Astrocyte (in vitro differentiated cells and primary cell): ENCODE measurements around the gene INTS7. TPM values are rescaled to one million over a fixed set of nuclear protein-coding genes. Genes with fewer than 3 reads are reported as not detected.

ENCODE experiments used
- DNase-seq: peaks from one replicate; pipeline ENCODE4 v3.0.0-alpha.2; 2010; ENCODE audit warnings: low read depth
- FAIRE-seq: peaks from 2 replicates; lab custom pipeline; 2011; peaks lifted over from hg19 to GRCh38; lab: Jason Lieb, UNC
- H2AFZ ChIP-seq: 2 replicates; pipeline ENCODE4 v1.6.0; 2012; ENCODE audit warnings: low read depth, low read length, inconsistent platforms
- H3K27ac ChIP-seq: 2 replicates; pipeline ENCODE4 v1.5.1; 2011; ENCODE audit warnings: low read depth, low read length, inconsistent platforms
- H3K27me3 ChIP-seq: 2 replicates; pipeline ENCODE4 v1.6.0; 2011; ENCODE audit warnings: low read length, inconsistent platforms; ENCODE audit not compliant: insufficient read depth
- H3K36me3 ChIP-seq: 2 replicates; pipeline ENCODE4 v1.5.1; 2011; ENCODE audit warnings: low read length, inconsistent platforms; ENCODE audit not compliant: insufficient read depth
- H3K4me1 ChIP-seq: 2 replicates; pipeline ENCODE4 v1.5.1; 2011; ENCODE audit warnings: low read length, inconsistent platforms; ENCODE audit not compliant: insufficient read depth
- H3K4me2 ChIP-seq: 2 replicates; pipeline ENCODE4 v1.6.0; 2012; ENCODE audit warnings: low read length, inconsistent platforms
- H3K4me3 ChIP-seq: 2 replicates; pipeline ENCODE4 v1.5.1; 2011; ENCODE audit warnings: low read depth, mild to moderate bottlenecking, low read length, inconsistent platforms; ENCODE audit not compliant: insufficient read depth
- H3K79me2 ChIP-seq: 2 replicates; pipeline ENCODE4 v1.6.0; 2012; ENCODE audit warnings: mild to moderate bottlenecking, low read length, inconsistent platforms; ENCODE audit not compliant: insufficient read depth
- H3K9ac ChIP-seq: 2 replicates; pipeline ENCODE4 v1.6.0; 2012; ENCODE audit warnings: mild to moderate bottlenecking, low read length, inconsistent platforms
- H3K9me3 ChIP-seq: 2 replicates; pipeline ENCODE4 v1.5.1; 2012; ENCODE audit warnings: low read depth, mild to moderate bottlenecking, low read length, inconsistent platforms; ENCODE audit not compliant: insufficient read depth
- H4K20me1 ChIP-seq: 2 replicates; pipeline ENCODE4 v1.6.0; 2012; ENCODE audit warnings: low read length, inconsistent platforms; ENCODE audit not compliant: insufficient read depth
- H3K27ac Mint-ChIP-seq: one replicate; pipeline ENCODE4 v1.8.0; 2021; ENCODE audit warnings: mild to moderate bottlenecking, mixed read lengths; ENCODE audit not compliant: unreplicated experiment
- H3K27me3 Mint-ChIP-seq: one replicate; pipeline ENCODE4 v1.8.0; 2021; ENCODE audit warnings: low read depth, mixed read lengths; ENCODE audit not compliant: unreplicated experiment
- H3K36me3 Mint-ChIP-seq: one replicate; pipeline ENCODE4 v1.8.0; 2021; ENCODE audit warnings: low read depth, mixed read lengths; ENCODE audit not compliant: unreplicated experiment
- H3K4me1 Mint-ChIP-seq: one replicate; pipeline ENCODE4 v1.8.0; 2021; ENCODE audit warnings: low read depth, mixed read lengths; ENCODE audit not compliant: unreplicated experiment
- H3K4me3 Mint-ChIP-seq: one replicate; pipeline ENCODE4 v1.8.0; 2021; ENCODE audit warnings: mild to moderate bottlenecking, moderate library complexity, mixed read lengths; ENCODE audit not compliant: unreplicated experiment
- H3K9me3 Mint-ChIP-seq: one replicate; pipeline ENCODE4 v1.8.0; 2021; ENCODE audit warnings: mild to moderate bottlenecking, mixed read lengths; ENCODE audit not compliant: unreplicated experiment
- CTCF ChIP-seq: IDR thresholded peaks from 2 replicates; pipeline ENCODE4 v1.5.1; 2011; ENCODE audit warnings: low read depth, mild to moderate bottlenecking, inconsistent platforms, low read length, moderate library complexity; ENCODE audit not compliant: insufficient read depth
- EZH2 ChIP-seq: IDR thresholded peaks from 2 replicates; pipeline ENCODE4 v1.6.1; 2012; ENCODE audit warnings: mild to moderate bottlenecking, low read length, inconsistent platforms; ENCODE audit not compliant: insufficient read depth
- total RNA-seq: library from RNA; stranded (reverse); gene quantifications from 2 replicates; pipeline ENCODE4 v1.2.1, GENCODE V29; 2021

INTS7 gene
- total RNA-seq, 1 donor from 2014 or later, result 14.7 TPM

GRCh38 chr1:212074313-212074712 is 39.0 kb upstream of the INTS7 start:
- DNase-seq (no peak), FAIRE-seq (no peak)
- no peak overlapping the region for H3K4me3 ChIP-seq
- TF ChIP-seq CTCF (no peak), EZH2 (no peak)
- no peak overlapping the region for H3K27ac ChIP-seq
- H3K9me3 Mint-ChIP-seq, result no peaks in the 10 kb centered on the region
- no peaks in the 10 kb centered on the region for H3K27me3 Mint-ChIP-seq
- no peak overlapping the region for H3K4me3 Mint-ChIP-seq
- no peaks in the 10 kb centered on the region for H3K4me1 ChIP-seq
- no peaks in the 10 kb centered on the region for H4K20me1 ChIP-seq
- H3K36me3 Mint-ChIP-seq, result no peaks in the 10 kb centered on the region
- H3K4me1 Mint-ChIP-seq, result peaks cover 3% of the 10 kb centered on the region
- no peak overlapping the region for H3K27ac Mint-ChIP-seq
- H3K36me3 ChIP-seq, result peaks cover 3% of the 10 kb centered on the region
- H3K27me3 ChIP-seq, result no peaks in the 10 kb centered on the region
- H3K9me3 ChIP-seq, result no peaks in the 10 kb centered on the region
- H3K4me2 ChIP-seq, result no peak overlapping the region
- H3K9ac ChIP-seq, result no peak overlapping the region
- H3K79me2 ChIP-seq, result no peaks in the 10 kb centered on the region
- H2AFZ ChIP-seq, result no peak overlapping the region

- Histone ChIP-seq H3K9ac (no peak overlapping the region), H3K36me3 (peaks cover 3% of the 10 kb centered on the region), H3K4me1 (no peaks in the 10 kb centered on the region), H3K4me3 (no peak overlapping the region), H2AFZ (no peak overlapping the region), H3K27me3 (no peaks in the 10 kb centered on the region), H3K27ac (no peak overlapping the region), H3K79me2 (no peaks in the 10 kb centered on the region), H3K4me2 (no peak overlapping the region), H4K20me1 (no peaks in the 10 kb centered on the region), H3K9me3 (no peaks in the 10 kb centered on the region)
- H3K4me3 Mint-ChIP-seq, result no peak overlapping the region
- TF ChIP-seq EZH2 (no peak), CTCF (no peak)
- no peaks in the 10 kb centered on the region for H3K36me3 Mint-ChIP-seq
- no peak for FAIRE-seq
- no peaks in the 10 kb centered on the region for H3K27me3 Mint-ChIP-seq
- no peak overlapping the region for H3K27ac Mint-ChIP-seq
- H3K4me1 Mint-ChIP-seq, result peaks cover 3% of the 10 kb centered on the region
- H3K9me3 Mint-ChIP-seq, result no peaks in the 10 kb centered on the region
- no peak for DNase-seq
These were observed 38.1 kb upstream of the INTS7 start for GRCh38 chr1:212073490-212073889.

GRCh38 chr1:212072047-212072446 is 36.7 kb upstream of the INTS7 start:
- Mint-ChIP-seq H3K4me3 (no peak overlapping the region), H3K27ac (no peak overlapping the region), H3K9me3 (no peaks in the 10 kb centered on the region), H3K36me3 (no peaks in the 10 kb centered on the region), H3K27me3 (no peaks in the 10 kb centered on the region), H3K4me1 (peaks cover 3% of the 10 kb centered on the region)
- Histone ChIP-seq H3K79me2 (no peaks in the 10 kb centered on the region), H4K20me1 (no peaks in the 10 kb centered on the region), H3K4me2 (no peak overlapping the region), H3K36me3 (peaks cover 3% of the 10 kb centered on the region), H3K27ac (no peak overlapping the region), H2AFZ (no peak overlapping the region), H3K9ac (no peak overlapping the region), H3K27me3 (no peaks in the 10 kb centered on the region), H3K9me3 (no peaks in the 10 kb centered on the region), H3K4me1 (no peaks in the 10 kb centered on the region), H3K4me3 (no peak overlapping the region)
- TF ChIP-seq CTCF (no peak), EZH2 (no peak)
- FAIRE-seq, result no peak
- DNase-seq, result no peak
